Erythroblast (primary cell): Measurements from ENCODE around the gene GTF2F2.

Source experiments
- GATA1 ChIP-seq: IDR thresholded peaks from 2 replicates; pipeline ENCODE4 v1.6.1; 2011; ENCODE audit warnings: low read depth, mild to moderate bottlenecking, control low read depth, low read length, moderate library complexity
- POLR2A ChIP-seq: IDR thresholded peaks from 2 replicates; pipeline ENCODE4 v1.6.1; 2011; ENCODE audit warnings: mild to moderate bottlenecking, low read length

- TF ChIP-seq POLR2A (no peak), GATA1 (no peak)
Observed at GRCh38 chr13:45315520-45316167, 195.3 kb downstream of the GTF2F2 start.
